ENCODE results near the gene RNASEH2A. TPM values are rescaled to one million over a fixed set of nuclear protein-coding genes. Genes with fewer than 3 reads are reported as not detected.

RNASEH2A gene
- total and polyA plus RNA-seq, 2 of the 13 experiments (the other 11 are each of a cell fraction or from before 2014, with no cell fraction given), result 25.1 to 35.8 TPM

GRCh38 chr19:12777217-12778016 lies 29.0 kb upstream of the RNASEH2A start (continued):
- no peak for TF ChIP-seq ZBTB4 (CRISPR knock-in tag; IDR thresholded peaks at IDR 0.05; ENCODE audit: borderline replicate concordance)
- no peak for TF ChIP-seq ZNF816 (CRISPR knock-in tag; IDR thresholded peaks at IDR 0.05; ENCODE audit: borderline replicate concordance)
- TF ChIP-seq EZH2 (conservative IDR thresholded peaks at IDR 0.05; ENCODE audit: low read depth, low read length), result no peak
- no peak for TF ChIP-seq ZNF562 (CRISPR knock-in tag; IDR thresholded peaks at IDR 0.05; ENCODE audit: borderline replicate concordance)
- peak; percentile 60 for TF ChIP-seq ZFY (CRISPR knock-in tag; IDR thresholded peaks at IDR 0.05)
- TF ChIP-seq ZSCAN5A (CRISPR knock-in tag; IDR thresholded peaks at IDR 0.05; ENCODE audit: borderline replicate concordance), result no peak
- TF ChIP-seq TCF7L2 (IDR thresholded peaks at IDR 0.05; ENCODE audit: low read depth, low read length), result no peak
- TF ChIP-seq, protein P1, sequence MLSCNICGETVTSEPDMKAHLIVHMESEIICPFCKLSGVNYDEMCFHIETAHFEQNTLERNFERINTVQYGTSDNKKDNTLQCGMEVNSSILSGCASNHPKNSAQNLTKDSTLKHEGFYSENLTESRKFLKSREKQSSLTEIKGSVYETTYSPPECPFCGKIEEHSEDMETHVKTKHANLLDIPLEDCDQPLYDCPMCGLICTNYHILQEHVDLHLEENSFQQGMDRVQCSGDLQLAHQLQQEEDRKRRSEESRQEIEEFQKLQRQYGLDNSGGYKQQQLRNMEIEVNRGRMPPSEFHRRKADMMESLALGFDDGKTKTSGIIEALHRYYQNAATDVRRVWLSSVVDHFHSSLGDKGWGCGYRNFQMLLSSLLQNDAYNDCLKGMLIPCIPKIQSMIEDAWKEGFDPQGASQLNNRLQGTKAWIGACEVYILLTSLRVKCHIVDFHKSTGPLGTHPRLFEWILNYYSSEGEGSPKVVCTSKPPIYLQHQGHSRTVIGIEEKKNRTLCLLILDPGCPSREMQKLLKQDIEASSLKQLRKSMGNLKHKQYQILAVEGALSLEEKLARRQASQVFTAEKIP (CRISPR knock-in tag; IDR thresholded peaks at IDR 0.05; ENCODE audit: borderline replicate concordance), result no peak
- no peak for TF ChIP-seq ZNF138 (CRISPR knock-in tag; IDR thresholded peaks at IDR 0.05; ENCODE audit: low read depth)
- TF ChIP-seq TBL1XR1 (IDR thresholded peaks at IDR 0.05; ENCODE audit: borderline replicate concordance, low read length, partially characterized antibody), result no peak
- TF ChIP-seq RARG (CRISPR knock-in tag; IDR thresholded peaks at IDR 0.05; ENCODE audit: low read depth), result no peak
- no peak for TF ChIP-seq AFF4 (CRISPR knock-in tag; IDR thresholded peaks at IDR 0.05)
- 0 out of 2 replicates have a peak, but pooled peaks have one; percentile 15 for TF ChIP-seq RXRB (CRISPR knock-in tag; IDR thresholded peaks at IDR 0.05; ENCODE audit: borderline replicate concordance)
